Neuron (in vitro differentiated cells): ENCODE measurements around the gene BTAF1.

Experiments used
- H2AFZ ChIP-seq: one replicate; pipeline ENCODE4 v1.6.1; 2013; ENCODE audit warnings: low read depth, mild to moderate bottlenecking, inconsistent platforms, low read length, moderate library complexity
- H3K27me3 ChIP-seq: one replicate; pipeline ENCODE4 v1.6.1; 2013; ENCODE audit warnings: low read length; ENCODE audit not compliant: insufficient read depth
- H3K36me3 ChIP-seq: one replicate; pipeline ENCODE4 v1.6.1; 2013; ENCODE audit warnings: low read length; ENCODE audit not compliant: insufficient read depth
- H3K4me1 ChIP-seq: one replicate; pipeline ENCODE4 v1.6.1; 2013; ENCODE audit warnings: low read length; ENCODE audit not compliant: insufficient read depth
- H3K4me3 ChIP-seq: 2 replicates; pipeline ENCODE4 v1.5.1; 2013; ENCODE audit warnings: mild to moderate bottlenecking, low read length, moderate library complexity
- H3K9me3 ChIP-seq: one replicate; pipeline ENCODE4 v1.6.1; 2013; ENCODE audit warnings: low read length

The BTAF1 gene

GRCh38 chr10:91923371-91924211, at the start of gene BTAF1:
Gene BTAF1 (plus strand): TSS chr10:91923770. CDS start chr10:91924077, 307 bp downstream.
- Histone ChIP-seq H3K27me3 (no peaks in the 10 kb centered on the region), H2AFZ (peak within 1 kb of the TSS; percentile 4), H3K9me3 (no peaks in the 10 kb centered on the region)

GRCh38 chr10:91875156-91875555, 48.4 kb upstream of the BTAF1 start:
- peaks cover 13% of the 10 kb centered on the region for H3K4me1 ChIP-seq
- no peaks in the 10 kb centered on the region for H3K9me3 ChIP-seq
- H3K36me3 ChIP-seq, result no peaks in the 10 kb centered on the region
- H2AFZ ChIP-seq, result no peak overlapping the region
- H3K27me3 ChIP-seq, result no peaks in the 10 kb centered on the region
- no peak overlapping the region for H3K4me3 ChIP-seq

More at GRCh38 chr10:91923371-91924211, at the start of gene BTAF1:
- peak within 1 kb of the TSS; percentile 57 for H3K4me3 ChIP-seq
- H3K4me1 ChIP-seq, result peaks cover 13% of the 10 kb centered on the region
- peaks cover 11% of the 10 kb centered on the region for H3K36me3 ChIP-seq

- Histone ChIP-seq H3K36me3 (no peaks in the 10 kb centered on the region), H3K4me3 (no peak overlapping the region), H2AFZ (no peak overlapping the region), H3K4me1 (peaks cover 18% of the 10 kb centered on the region), H3K9me3 (no peaks in the 10 kb centered on the region), H3K27me3 (no peaks in the 10 kb centered on the region)
Measured at GRCh38 chr10:91875779-91876178, 47.8 kb upstream of the BTAF1 start.

GRCh38 chr10:91879515-91880170, 43.9 kb upstream of the BTAF1 start:
- H2AFZ ChIP-seq, result peak overlapping the region; percentile 57
- H3K4me3 ChIP-seq, result peak overlapping the region; percentile 25
- no peaks in the 10 kb centered on the region for H3K9me3 ChIP-seq
- no peaks in the 10 kb centered on the region for H3K27me3 ChIP-seq
- H3K4me1 ChIP-seq, result peaks cover 34% of the 10 kb centered on the region
- H3K36me3 ChIP-seq, result no peaks in the 10 kb centered on the region

GRCh38 chr10:91880310-91880709, 43.3 kb upstream of the BTAF1 start:
- H3K4me1 ChIP-seq, result peaks cover 41% of the 10 kb centered on the region
- H3K27me3 ChIP-seq, result no peaks in the 10 kb centered on the region
- no peaks in the 10 kb centered on the region for H3K36me3 ChIP-seq
- peak overlapping the region; percentile 25 for H3K4me3 ChIP-seq
- H2AFZ ChIP-seq, result peak overlapping the region; percentile 57
- H3K9me3 ChIP-seq, result no peaks in the 10 kb centered on the region

- Histone ChIP-seq H3K27me3 (no peaks in the 10 kb centered on the region), H3K4me1 (peaks cover 69% of the 10 kb centered on the region), H3K4me3 (peak overlapping the region; percentile 46), H2AFZ (peak overlapping the region; percentile 2), H3K9me3 (no peaks in the 10 kb centered on the region), H3K36me3 (no peaks in the 10 kb centered on the region)
Measured at GRCh38 chr10:91883549-91884444, 39.8 kb upstream of the BTAF1 start.

- H3K4me3 ChIP-seq, result peak overlapping the region; percentile 46
- H3K9me3 ChIP-seq, result no peaks in the 10 kb centered on the region
- peaks cover 61% of the 10 kb centered on the region for H3K4me1 ChIP-seq
- H3K27me3 ChIP-seq, result no peaks in the 10 kb centered on the region
- no peaks in the 10 kb centered on the region for H3K36me3 ChIP-seq
- no peak overlapping the region for H2AFZ ChIP-seq
Measured at GRCh38 chr10:91884536-91884935, 39.0 kb upstream of the BTAF1 start.

- no peaks in the 10 kb centered on the region for H3K9me3 ChIP-seq
- no peak overlapping the region for H2AFZ ChIP-seq
- no peak overlapping the region for H3K4me3 ChIP-seq
- no peaks in the 10 kb centered on the region for H3K36me3 ChIP-seq
- no peaks in the 10 kb centered on the region for H3K27me3 ChIP-seq
- H3K4me1 ChIP-seq, result peaks cover 52% of the 10 kb centered on the region
Measured at GRCh38 chr10:91885362-91886079, 38.0 kb upstream of the BTAF1 start.

- H2AFZ ChIP-seq, result no peak overlapping the region
- no peaks in the 10 kb centered on the region for H3K9me3 ChIP-seq
- H3K4me3 ChIP-seq, result peak overlapping the region; percentile 18
- peaks cover 53% of the 10 kb centered on the region for H3K4me1 ChIP-seq
- H3K27me3 ChIP-seq, result no peaks in the 10 kb centered on the region
- H3K36me3 ChIP-seq, result no peaks in the 10 kb centered on the region
Measured at GRCh38 chr10:91886954-91887271, 36.7 kb upstream of the BTAF1 start.

GRCh38 chr10:91887272-91888076, 36.1 kb upstream of the BTAF1 start:
- H3K36me3 ChIP-seq, result no peaks in the 10 kb centered on the region
- H3K9me3 ChIP-seq, result no peaks in the 10 kb centered on the region
- peaks cover 53% of the 10 kb centered on the region for H3K4me1 ChIP-seq
- H3K4me3 ChIP-seq, result peak overlapping the region; percentile 40
- H2AFZ ChIP-seq, result peak overlapping the region; percentile 52
- H3K27me3 ChIP-seq, result no peaks in the 10 kb centered on the region

- Histone ChIP-seq H2AFZ (no peak overlapping the region), H3K4me1 (peaks cover 21% of the 10 kb centered on the region), H3K9me3 (no peaks in the 10 kb centered on the region), H3K27me3 (no peaks in the 10 kb centered on the region), H3K4me3 (no peak overlapping the region), H3K36me3 (no peaks in the 10 kb centered on the region)
Measured at GRCh38 chr10:91891125-91892001, 32.2 kb upstream of the BTAF1 start.
